NT2/D1 (cell line): ENCODE results near the gene PPP3CA.

Experiments used
- YY1 ChIP-seq: IDR thresholded peaks from 2 replicates; pipeline ENCODE4 v1.6.1; 2011; ENCODE audit not compliant: insufficient read length, insufficient read depth
- ZNF274 ChIP-seq: IDR thresholded peaks from 2 replicates; pipeline ENCODE4 v1.6.1; 2011; ENCODE audit warnings: mild to moderate bottlenecking, low read depth, low read length

DNA sequence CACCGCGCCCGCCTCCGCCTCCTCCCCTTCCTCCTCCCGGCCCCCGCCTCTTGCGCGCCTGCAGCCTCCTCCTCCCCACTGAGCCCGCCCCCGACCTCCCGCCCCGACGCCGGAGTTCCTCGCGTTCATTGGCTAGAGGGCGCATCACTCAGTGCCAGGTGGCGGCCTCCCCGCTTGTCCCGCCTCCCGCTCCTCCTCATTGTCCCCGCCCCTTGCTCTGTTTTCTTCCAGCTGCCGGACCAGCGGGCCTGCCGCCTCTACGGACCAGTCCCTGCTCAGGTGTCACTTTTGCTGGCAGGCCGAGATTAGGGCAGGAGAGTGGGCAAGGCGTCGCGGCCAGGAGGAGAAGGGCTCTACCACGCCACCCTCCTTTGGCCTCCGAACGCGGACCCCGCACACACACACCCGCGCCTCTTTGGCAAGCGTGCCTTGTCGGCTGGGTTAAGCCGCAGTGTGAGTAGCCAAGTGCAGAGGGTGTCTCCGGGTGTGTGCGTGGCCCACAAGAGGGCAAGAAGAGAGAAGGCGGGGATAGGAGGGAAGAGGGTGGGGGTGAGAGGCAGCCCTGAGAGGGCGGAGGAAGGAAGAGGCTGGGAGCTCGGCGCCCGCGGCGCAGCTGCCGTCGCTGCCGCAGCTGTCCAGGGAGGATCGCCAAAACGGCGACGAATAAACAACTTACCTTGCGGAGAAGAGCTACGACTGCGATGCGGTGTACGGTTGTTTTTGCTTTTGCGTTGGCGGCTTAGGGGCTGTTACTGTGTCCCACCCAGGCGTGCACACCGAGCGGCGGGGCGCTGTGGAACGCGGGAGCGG, 436 bp upstream of the PPP3CA start:
- TF ChIP-seq ZNF274 (no peak), YY1 (no peak)
